Neural progenitor cell (in vitro differentiated cells): ENCODE results near the gene ZNF784.

Source experiments
- CTCF ChIP-seq: fragments of 200-600 bp; sonication (generic); IDR thresholded peaks from 2 replicates; pipeline ENCODE4 v1.5.1; 2017; ENCODE audit warnings: antibody characterized with exemption, mild to moderate bottlenecking
- EZH2 ChIP-seq: fragments of 200-600 bp; sonication (generic); IDR thresholded peaks from 2 replicates; pipeline ENCODE4 v1.6.1; 2017; ENCODE audit warnings: antibody characterized with exemption, mild to moderate bottlenecking, moderate library complexity
- EZH2phosphoT487 ChIP-seq: fragments of 200-600 bp; sonication (generic); IDR thresholded peaks from 2 replicates; pipeline ENCODE4 v1.6.1; 2017; ENCODE audit warnings: antibody characterized with exemption

GRCh38 chr19:55654323-55654867 lies 30.0 kb upstream of the ZNF784 start:
- no peak for TF ChIP-seq CTCF
- no peak for TF ChIP-seq EZH2
- TF ChIP-seq EZH2phosphoT487: no peak
